Activated T-helper 2 cell treated with anti-CD3 and anti-CD28 coated beads, Interferon-gamma antibody, Interleukin-2, Interleukin-4, amounts not matched to agents 10 μg/mL and 5 μg/mL and 100 μg/mL, durations not matched to agents 14 hours and 24 hours and 36 hours (primary cell): ENCODE measurements around the gene CIAO2A. TPM values are rescaled to one million over a fixed set of nuclear protein-coding genes. Genes with fewer than 3 reads are reported as not detected.

Experiments used
- DNase-seq: peaks from one replicate; pipeline ENCODE4 v3.0.0; 2021; ENCODE audit warnings: low spot score
- H3K27ac Mint-ChIP-seq: one replicate; pipeline ENCODE4 v1.8.0; 2021; ENCODE audit warnings: mixed read lengths
- H3K27me3 Mint-ChIP-seq: one replicate; pipeline ENCODE4 v1.8.0; 2021; ENCODE audit warnings: low read depth, mixed read lengths
- H3K36me3 Mint-ChIP-seq: one replicate; pipeline ENCODE4 v1.8.0; 2021; ENCODE audit warnings: low read depth, mixed read lengths
- H3K4me1 Mint-ChIP-seq: one replicate; pipeline ENCODE4 v1.8.0; 2021; ENCODE audit warnings: low read depth, mixed read lengths
- H3K4me3 Mint-ChIP-seq: one replicate; pipeline ENCODE4 v1.8.0; 2021; ENCODE audit warnings: low read depth, mild to moderate bottlenecking, moderate library complexity, mixed read lengths
- H3K9me3 Mint-ChIP-seq: one replicate; pipeline ENCODE4 v1.8.0; 2021; ENCODE audit warnings: mixed read lengths
- intact Hi-C: fragments of 100-400 bp; cut with micrococcal nuclease; formaldehyde crosslinking; loops from one replicate; pipeline ENCODE4 v1.15.1; 2023
- total RNA-seq: library from RNA; stranded (reverse); gene quantifications from 2 replicates; pipeline ENCODE4 v1.2.3, GENCODE V29; 2022

Gene CIAO2A, protein sequence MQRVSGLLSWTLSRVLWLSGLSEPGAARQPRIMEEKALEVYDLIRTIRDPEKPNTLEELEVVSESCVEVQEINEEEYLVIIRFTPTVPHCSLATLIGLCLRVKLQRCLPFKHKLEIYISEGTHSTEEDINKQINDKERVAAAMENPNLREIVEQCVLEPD
- 76.1 and 78.3 TPM in 2 replicates for total RNA-seq

DNA sequence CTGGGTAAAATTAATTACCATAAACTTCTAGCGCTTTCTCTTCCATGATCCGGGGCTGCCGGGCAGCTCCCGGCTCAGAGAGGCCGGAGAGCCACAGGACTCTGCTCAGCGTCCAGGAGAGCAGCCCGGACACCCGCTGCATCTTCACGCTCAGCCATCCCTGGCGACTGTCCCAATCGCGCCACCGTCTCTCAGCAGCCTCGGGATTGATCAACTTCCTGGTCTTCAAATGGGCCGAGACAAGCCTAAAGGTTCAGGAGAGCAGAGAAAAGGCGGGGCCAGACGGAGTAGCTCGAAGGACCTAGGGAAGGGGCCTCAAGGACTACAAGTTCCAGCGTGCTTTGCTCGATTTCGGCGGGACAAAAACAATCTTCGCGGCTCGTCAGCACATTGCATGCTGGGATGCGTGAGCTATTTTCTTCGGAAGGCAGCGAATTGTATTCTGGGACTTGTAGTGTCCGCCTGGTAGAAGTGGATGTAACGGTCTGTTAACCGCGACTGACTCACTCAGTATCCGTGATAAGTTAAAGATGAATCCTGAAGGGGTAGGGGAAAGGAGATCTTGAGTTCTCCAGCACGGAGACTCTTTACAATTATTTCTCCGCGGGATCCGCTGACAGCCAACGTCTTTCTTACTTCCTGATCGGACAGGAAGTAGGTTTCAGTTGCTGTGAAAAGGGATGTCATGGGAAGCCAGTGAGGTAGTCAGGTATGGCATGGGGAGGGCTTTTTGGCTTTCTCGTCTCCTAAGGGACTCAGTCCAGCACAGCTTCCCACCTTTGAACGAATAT lies at the start of gene CIAO2A:
Gene CIAO2A (minus strand): TSS at position 212 of the 791 bp plus-strand sequence. CDS start 70 bp downstream, at position 142.
- Mint-ChIP-seq H3K27ac (peak within 1 kb of the TSS; percentile 92), H3K4me1 (peaks cover 50% of the 10 kb centered on the region), H3K9me3 (no peaks in the 10 kb centered on the region), H3K36me3 (peaks cover 33% of the 10 kb centered on the region), H3K4me3 (peak within 1 kb of the TSS; percentile 94), H3K27me3 (no peaks in the 10 kb centered on the region)
- peak; percentile 93 for DNase-seq
- intact Hi-C loops = loop anchor here (2.0 to 10.0 kb wide), 5 partner anchors 59 to 592 kb away; partner anchors contain the start of genes CSNK1G1, PCLAF, TRIP4 and USP3

DNA sequence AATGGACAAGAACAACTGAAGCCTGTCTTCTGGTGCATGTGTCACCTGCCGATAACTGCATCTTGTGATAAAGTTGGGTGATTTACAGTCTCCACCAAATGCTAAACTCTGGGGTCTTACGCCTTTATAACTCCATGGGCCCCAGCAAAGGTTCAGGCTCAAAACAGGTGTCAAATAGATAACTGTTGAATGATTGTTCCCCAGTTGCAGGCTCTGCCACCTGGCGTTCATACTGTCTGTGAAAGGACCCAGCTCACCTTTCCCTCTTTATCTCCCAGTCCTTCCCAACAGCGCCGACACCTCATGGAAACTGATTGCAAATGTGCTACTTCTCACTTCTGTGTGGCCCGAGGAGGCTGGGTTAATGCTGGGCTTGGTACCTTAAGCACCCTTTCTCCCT lies 49.6 kb upstream of the CIAO2A start:
- Mint-ChIP-seq H3K27me3 (no peaks in the 10 kb centered on the region), H3K4me1 (no peaks in the 10 kb centered on the region), H3K36me3 (peaks cover 13% of the 10 kb centered on the region), H3K4me3 (no peak overlapping the region), H3K27ac (no peak overlapping the region), H3K9me3 (no peaks in the 10 kb centered on the region)
- DNase-seq = no peak
- intact Hi-C loops = no loop called here

DNA sequence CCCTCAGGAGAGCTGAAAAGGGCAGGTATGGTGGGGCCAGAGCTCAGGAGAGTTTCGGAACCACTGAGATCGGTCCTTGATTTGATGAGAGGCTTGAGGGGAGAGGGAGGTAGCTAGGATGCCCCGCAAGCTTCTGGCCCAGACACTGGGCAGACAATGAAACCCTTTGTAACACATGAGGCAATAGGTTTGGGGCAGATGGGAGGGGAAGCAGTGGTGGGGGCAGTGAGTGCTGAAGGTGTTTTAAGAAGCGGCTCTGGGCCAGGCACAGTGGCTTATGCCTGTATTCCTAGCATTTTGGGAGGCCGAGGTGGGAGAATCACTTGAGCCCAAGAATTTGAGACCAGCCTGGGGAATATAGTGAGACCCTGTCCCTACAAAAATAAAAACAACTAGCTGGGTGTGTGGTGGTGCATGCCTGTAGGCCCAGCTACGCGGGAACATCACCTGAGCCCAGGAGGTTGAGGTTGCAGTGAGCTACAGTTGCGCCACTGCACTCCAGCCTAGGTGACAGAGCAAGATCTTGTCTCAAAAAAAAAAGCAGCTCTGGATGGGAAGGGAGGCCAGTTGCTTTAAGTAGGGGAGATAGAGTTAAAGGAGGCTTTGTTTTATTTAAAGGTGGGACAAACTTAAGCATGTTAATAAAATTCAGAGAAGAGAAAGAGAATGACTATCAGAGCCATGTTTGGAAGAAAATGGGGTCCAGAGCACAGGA lies 48.3 kb upstream of the CIAO2A start:
- Mint-ChIP-seq H3K27me3 (no peaks in the 10 kb centered on the region), H3K4me3 (no peak overlapping the region), H3K4me1 (no peaks in the 10 kb centered on the region), H3K9me3 (no peaks in the 10 kb centered on the region), H3K27ac (no peak overlapping the region), H3K36me3 (peaks cover 24% of the 10 kb centered on the region)
- no peak for DNase-seq
- intact Hi-C loops = no loop called here

DNA sequence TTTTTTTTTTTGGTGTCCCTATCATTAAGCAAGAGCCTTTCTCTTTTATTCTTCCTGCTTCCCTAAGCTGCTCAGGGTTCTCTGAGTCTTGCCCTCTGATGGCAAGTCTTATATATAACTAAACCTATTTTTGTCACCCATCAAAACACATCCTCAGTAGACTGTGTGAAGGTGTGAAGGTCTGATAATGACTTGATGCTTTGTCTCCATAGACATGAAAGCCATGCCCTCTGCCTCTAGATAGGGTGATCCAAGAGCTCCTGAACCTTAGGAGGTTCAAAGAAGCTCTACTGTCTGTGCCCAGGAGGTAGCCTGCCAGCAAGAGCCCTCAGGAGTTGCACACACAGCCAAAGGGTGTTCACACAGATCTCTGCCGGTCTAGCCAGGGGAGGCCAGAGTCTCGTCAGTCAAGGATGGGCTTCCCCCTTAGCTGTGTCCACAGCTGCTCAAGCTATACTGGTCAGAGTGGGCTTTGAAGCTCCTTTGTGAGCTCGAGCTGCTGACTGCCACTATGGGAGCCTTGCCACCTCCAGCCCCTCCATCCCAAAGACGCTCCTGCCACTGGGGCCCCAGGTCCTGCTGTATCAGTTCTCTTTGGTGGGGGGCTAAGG lies 44.8 kb upstream of the CIAO2A start:
- H3K4me3 Mint-ChIP-seq = no peak overlapping the region
- H3K4me1 Mint-ChIP-seq = no peaks in the 10 kb centered on the region
- no peak for DNase-seq
- peaks cover 47% of the 10 kb centered on the region for H3K36me3 Mint-ChIP-seq
- no peak overlapping the region for H3K27ac Mint-ChIP-seq
- no peaks in the 10 kb centered on the region for H3K27me3 Mint-ChIP-seq
- intact Hi-C loops = no loop called here
- no peaks in the 10 kb centered on the region for H3K9me3 Mint-ChIP-seq

DNA sequence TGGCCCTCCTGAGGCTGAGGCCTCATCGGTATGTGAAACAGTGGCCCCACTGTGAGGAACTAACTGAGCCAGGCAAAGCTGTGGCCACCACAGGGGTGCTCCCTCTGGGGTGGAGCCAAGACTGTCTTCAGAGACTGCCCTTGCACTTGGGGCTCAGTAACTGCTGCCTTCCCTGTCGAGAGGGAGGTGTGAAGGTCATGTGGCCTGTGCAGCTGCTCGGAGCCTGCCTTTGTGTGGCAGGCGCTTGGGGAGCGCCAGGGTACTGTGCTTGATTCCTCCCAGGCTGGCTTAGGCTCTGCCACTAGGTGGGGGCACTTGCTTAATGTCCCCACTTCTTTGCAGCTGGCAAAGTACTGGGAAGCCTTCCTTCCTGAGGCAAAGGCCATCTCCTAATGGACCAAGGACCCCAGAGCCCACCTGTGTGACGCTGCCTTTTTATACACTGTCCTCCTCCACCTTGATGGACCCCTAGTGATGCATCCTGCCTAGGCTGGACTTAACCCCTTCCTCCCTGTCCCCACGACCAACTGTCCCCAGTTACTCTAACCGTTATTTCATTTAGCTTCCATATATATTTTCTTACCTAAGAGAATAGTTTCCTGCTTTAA lies 43.7 kb upstream of the CIAO2A start:
- H3K36me3 Mint-ChIP-seq = peaks cover 58% of the 10 kb centered on the region
- H3K4me3 Mint-ChIP-seq = no peak overlapping the region
- intact Hi-C loops = no loop called here
- H3K27ac Mint-ChIP-seq = no peak overlapping the region
- H3K4me1 Mint-ChIP-seq = no peaks in the 10 kb centered on the region
- H3K27me3 Mint-ChIP-seq = no peaks in the 10 kb centered on the region
- no peaks in the 10 kb centered on the region for H3K9me3 Mint-ChIP-seq
- no peak for DNase-seq

DNA sequence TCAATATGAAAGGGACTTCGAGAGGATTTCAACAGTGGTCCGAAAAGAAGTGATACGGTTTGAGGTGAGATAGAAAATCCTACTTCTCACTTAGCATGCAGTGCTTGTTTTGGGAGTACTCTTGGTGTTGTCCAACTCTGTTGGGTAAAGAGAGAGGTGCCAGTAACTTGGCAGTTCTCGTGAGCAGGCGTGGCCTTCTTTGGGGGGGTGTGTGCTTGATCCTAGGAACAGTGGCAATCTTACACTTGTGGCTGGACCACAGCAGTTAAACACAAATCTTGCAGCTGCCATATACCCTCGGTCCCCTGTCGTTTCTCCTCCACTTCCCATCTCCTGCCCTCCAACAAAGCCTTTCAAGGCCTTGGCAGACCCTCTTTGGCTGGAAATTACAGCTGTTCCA lies 42.7 kb upstream of the CIAO2A start:
- peaks cover 64% of the 10 kb centered on the region for H3K36me3 Mint-ChIP-seq
- H3K4me3 Mint-ChIP-seq = no peak overlapping the region
- intact Hi-C loops = no loop called here
- H3K4me1 Mint-ChIP-seq = no peaks in the 10 kb centered on the region
- no peak overlapping the region for H3K27ac Mint-ChIP-seq
- no peaks in the 10 kb centered on the region for H3K9me3 Mint-ChIP-seq
- H3K27me3 Mint-ChIP-seq = no peaks in the 10 kb centered on the region
- no peak for DNase-seq

DNA sequence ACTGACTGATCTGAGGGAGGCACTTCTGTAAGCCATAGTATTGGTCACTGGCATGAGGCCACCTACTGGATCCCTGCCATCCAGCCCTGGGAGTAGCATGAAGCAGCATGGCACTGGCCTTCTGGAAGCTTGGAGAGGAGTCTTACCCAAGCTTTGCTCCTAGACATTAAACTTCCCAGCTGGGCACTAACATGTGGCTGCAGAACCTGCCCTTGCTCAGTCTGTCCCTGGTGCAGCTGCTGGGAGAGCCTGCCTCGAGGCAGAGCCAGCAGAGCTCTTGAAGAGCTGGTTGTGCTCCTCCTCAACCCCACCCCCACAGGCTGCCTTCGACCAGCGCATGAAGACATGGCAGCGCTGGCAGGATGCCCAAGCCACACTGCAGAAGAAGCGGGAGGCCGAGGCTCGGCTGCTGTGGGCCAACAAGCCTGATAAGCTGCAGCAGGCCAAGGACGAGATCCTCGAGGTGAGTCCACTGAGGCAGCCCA lies 40.7 kb upstream of the CIAO2A start:
- Mint-ChIP-seq H3K27me3 (no peaks in the 10 kb centered on the region), H3K4me3 (no peak overlapping the region), H3K27ac (no peak overlapping the region), H3K9me3 (no peaks in the 10 kb centered on the region), H3K36me3 (peaks cover 70% of the 10 kb centered on the region), H3K4me1 (no peaks in the 10 kb centered on the region)
- intact Hi-C loops = no loop called here
- DNase-seq = no peak

DNA sequence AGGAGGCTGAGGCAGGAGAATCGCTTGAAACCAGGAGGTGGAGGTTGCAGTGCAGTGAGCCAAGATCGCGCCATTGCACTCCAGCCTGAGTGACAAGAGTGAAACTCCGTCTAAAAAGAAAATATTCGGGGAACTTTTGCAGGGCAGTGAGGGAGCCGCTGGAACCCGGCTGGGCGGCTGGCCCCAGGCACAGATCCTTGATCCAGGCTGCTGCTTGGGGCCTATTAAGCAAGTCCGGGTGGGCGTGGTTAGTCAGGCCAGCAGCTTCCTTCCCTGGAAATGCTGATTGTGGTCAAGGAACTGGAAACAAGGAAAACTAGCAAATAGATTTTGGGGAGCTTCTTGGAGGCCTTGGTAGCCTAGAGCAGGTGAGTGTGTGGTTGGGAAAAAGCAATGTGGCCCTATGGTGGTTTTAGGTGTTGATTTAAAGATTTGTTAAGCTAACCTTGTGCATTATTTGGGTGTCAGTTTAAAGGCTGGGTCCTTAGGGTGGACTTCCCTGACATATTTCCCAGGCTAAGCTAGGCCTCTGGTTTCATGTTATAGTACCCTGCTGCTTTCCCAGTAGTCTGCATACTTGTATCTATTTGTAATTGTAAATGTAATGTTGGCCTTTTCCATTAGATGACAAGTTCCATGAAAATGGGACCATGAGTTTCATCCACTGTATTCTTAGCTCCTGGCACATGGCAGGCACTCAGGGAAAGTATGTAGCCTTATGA lies 40.1 kb upstream of the CIAO2A start:
- no peak overlapping the region for H3K4me3 Mint-ChIP-seq
- H3K9me3 Mint-ChIP-seq = no peaks in the 10 kb centered on the region
- H3K36me3 Mint-ChIP-seq = peaks cover 74% of the 10 kb centered on the region
- H3K4me1 Mint-ChIP-seq = no peaks in the 10 kb centered on the region
- H3K27me3 Mint-ChIP-seq = no peaks in the 10 kb centered on the region
- DNase-seq = no peak
- H3K27ac Mint-ChIP-seq = no peak overlapping the region
- intact Hi-C loops = no loop called here

DNA sequence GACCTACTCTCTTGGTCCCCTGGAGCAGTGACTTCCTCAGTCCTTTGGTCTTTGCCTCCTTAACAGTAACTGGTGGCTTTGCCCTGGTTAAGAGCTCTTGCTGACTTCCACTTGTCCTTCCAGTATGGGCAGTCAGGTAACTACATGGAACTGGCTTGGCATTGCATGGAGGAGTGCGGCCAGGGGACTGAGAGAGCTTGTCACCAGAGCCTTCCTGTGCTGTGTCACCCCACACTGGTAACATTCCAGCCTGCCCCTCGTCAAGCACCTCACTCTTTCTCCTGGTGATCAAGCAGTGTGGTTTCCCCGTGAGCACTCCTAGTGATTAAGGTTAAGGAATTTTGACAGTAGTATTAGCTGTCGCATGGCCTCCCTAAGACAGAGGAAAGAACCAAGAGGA lies 38.6 kb upstream of the CIAO2A start:
- H3K36me3 Mint-ChIP-seq = peaks cover 78% of the 10 kb centered on the region
- H3K4me3 Mint-ChIP-seq = no peak overlapping the region
- H3K27ac Mint-ChIP-seq = no peak overlapping the region
- H3K27me3 Mint-ChIP-seq = no peaks in the 10 kb centered on the region
- no peaks in the 10 kb centered on the region for H3K9me3 Mint-ChIP-seq
- H3K4me1 Mint-ChIP-seq = no peaks in the 10 kb centered on the region
- DNase-seq = no peak
- intact Hi-C loops = no loop called here

DNA sequence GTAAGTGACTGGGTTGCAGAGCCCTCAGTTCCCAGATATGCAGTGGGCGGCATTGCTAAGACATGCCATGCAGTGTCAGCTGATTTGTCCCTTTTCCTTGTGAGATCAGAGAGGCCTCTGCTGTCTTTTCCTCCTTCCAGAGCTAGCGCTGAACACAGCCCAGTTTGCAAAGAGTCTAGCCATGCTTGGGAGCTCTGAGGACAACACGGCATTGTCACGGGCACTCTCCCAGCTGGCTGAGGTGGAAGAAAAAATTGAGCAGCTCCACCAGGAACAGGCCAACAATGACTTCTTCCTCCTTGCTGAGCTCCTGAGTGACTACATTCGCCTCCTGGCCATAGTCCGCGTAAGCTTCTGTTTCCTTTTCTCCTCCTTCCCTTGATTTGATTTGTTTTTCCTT lies 37.9 kb upstream of the CIAO2A start:
- Mint-ChIP-seq H3K36me3 (peaks cover 78% of the 10 kb centered on the region), H3K9me3 (no peaks in the 10 kb centered on the region), H3K27me3 (no peaks in the 10 kb centered on the region), H3K27ac (no peak overlapping the region), H3K4me3 (no peak overlapping the region), H3K4me1 (no peaks in the 10 kb centered on the region)
- intact Hi-C loops = no loop called here
- DNase-seq = no peak

DNA sequence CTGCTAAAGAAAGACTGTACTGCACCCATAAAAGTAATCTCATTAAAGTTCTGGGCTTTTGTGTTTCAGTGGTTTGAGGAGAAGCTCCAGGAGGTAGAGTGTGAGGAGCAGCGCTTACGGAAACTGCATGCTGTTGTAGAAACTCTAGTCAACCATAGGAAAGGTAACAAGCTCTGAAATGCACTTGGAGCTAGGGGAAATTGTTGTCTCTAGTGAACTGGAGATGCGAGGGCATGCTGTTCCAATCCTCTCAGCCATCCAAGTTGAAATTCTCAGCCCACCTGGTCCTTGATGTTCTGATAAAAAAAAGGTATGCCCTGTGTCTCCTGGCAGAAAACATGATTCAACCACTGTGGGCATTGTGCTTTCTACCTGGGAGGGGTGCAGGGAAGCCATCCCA lies 36.5 kb upstream of the CIAO2A start:
- intact Hi-C loops = no loop called here
- no peaks in the 10 kb centered on the region for H3K4me1 Mint-ChIP-seq
- H3K36me3 Mint-ChIP-seq = peaks cover 77% of the 10 kb centered on the region
- DNase-seq = no peak
- H3K27ac Mint-ChIP-seq = no peak overlapping the region
- H3K4me3 Mint-ChIP-seq = no peak overlapping the region
- H3K9me3 Mint-ChIP-seq = no peaks in the 10 kb centered on the region
- no peaks in the 10 kb centered on the region for H3K27me3 Mint-ChIP-seq
